Esophagus (tissue), 2 donors: ENCODE data around the gene NDUFV3. TPM values are rescaled to one million over a fixed set of nuclear protein-coding genes. Genes with fewer than 3 reads are reported as not detected.
"Not testable (repeated sequence)": the region's sequence is repeated elsewhere in the genome, so short reads cannot be mapped to it uniquely, and the experiment has no call there.

Experiments used
- H3K27ac ChIP-seq, 2 donors: one replicate each; pipeline ENCODE4 v1.5.1; 2013; ENCODE audit warnings: low read depth in 2 of 2, mild to moderate bottlenecking in 2 of 2, inconsistent platforms in 1 of 2, low read length in 1 of 2, moderate library complexity in 1 of 2
- H3K27me3 ChIP-seq, 2 donors: one replicate each; pipeline ENCODE4 v1.6.1; 2013; ENCODE audit warnings: low read length in 2 of 2, control low read depth in 1 of 2, mild to moderate bottlenecking in 1 of 2; ENCODE audit not compliant: insufficient read depth in 2 of 2, control insufficient read depth in 1 of 2
- H3K36me3 ChIP-seq, 2 donors: one replicate each; pipeline ENCODE4 v1.6.1; 2013; ENCODE audit warnings: low read length in 1 of 2; ENCODE audit not compliant: control insufficient read depth in 2 of 2, insufficient read depth in 2 of 2
- H3K4me1 ChIP-seq, 2 donors: one replicate each; pipeline ENCODE4 v1.6.1; 2013; ENCODE audit warnings: low read length in 1 of 2; ENCODE audit not compliant: control insufficient read depth in 2 of 2, insufficient read depth in 2 of 2
- H3K4me3 ChIP-seq, 2 donors: one replicate each; pipeline ENCODE4 v1.5.1; 2013; ENCODE audit warnings: low read length in 2 of 2, mild to moderate bottlenecking in 2 of 2, low read depth in 1 of 2, moderate library complexity in 1 of 2
- H3K9me3 ChIP-seq, 2 donors: one replicate each; pipeline ENCODE4 v1.6.1; 2013; ENCODE audit warnings: mild to moderate bottlenecking in 2 of 2, low read depth in 1 of 2, low read length in 1 of 2, moderate library complexity in 1 of 2; ENCODE audit not compliant: control insufficient read depth in 2 of 2, insufficient read depth in 1 of 2
- WGBS, 2 donors: extraction: QIAGEN DNeasy Blood & Tissue Kit; methylation state at CpG; one replicate each; pipeline ENCODE4 v1.1.7; 2013; 5-methylcytosine and 5-hydroxymethylcytosine counted together
- polyA plus RNA-seq, 2 donors: library from polyadenylated mRNA; stranded (reverse); fragments of 200-250 nt; gene quantifications; one replicate each; pipeline ENCODE4 v1.2.3, GENCODE V29; 2013
- donor health status: healthy with polysubstance abuse.
- donor health status: Bipolar disorder and iron deficiency.

The NDUFV3 gene
- polyA plus RNA-seq, 2 donors = 14.9 to 17.5 TPM

DNA sequence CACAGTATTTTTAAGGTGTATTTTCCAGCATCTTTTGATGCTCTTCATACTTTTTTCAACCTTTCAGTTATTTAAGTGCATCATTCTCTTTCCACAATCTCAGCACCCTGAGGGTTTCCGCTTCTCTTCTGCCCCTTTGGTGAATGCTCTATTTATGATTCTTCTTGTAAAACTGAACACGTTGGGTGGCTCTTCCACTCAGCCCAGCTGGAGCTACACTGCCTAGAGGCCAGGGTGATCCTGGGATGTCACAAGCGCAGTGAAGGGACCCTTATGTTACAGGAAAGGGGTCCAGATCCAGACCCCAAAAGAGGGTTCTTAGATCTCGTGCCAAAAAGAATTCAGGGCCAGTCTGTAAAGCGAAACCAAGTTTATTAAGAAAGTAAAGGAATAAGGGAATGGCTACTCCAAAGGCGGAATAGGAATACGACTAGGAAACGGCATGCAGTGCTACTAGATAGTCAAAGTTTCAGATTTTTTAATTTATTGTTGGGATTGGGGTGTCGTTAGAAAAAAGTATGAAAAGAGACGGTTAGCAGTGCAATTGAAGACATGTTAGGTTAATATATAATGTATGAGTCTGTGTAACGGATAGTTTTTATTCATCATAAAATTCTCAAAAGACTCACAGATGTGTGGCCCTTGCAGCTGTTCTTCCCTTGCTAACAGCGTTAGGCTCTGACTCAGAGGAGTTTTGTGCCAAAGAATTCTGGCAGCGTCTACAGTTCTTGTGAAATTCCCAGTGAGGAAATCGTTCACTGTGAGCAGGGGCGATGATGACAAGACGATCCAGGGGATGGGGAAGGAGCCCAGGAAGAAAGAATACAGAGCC, 46.7 kb downstream of the NDUFV3 start:
- peak overlapping the region; percentile 28 to 87 for H3K27ac ChIP-seq

DNA sequence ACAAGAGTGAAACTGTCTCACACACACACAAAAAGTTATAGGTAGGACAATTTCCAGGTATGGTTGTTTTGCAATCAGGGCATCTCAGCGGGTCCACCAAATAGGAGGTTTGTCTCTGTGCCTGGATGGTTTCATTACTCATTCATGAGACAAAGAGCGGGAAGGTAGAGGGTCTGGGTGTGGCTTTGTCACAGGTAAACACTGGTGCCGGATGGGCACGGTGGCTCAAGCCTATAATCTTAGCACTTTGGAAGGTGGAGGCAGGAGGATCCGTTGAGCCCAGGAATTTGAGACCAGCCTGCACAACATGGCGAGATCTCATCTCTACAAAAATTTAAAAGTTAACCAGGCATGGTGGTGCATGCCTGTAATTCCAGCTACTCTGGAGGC, 48.6 kb downstream of the NDUFV3 start:
- peak overlapping the region in 1 of 2 donors; percentile 24 for H3K27ac ChIP-seq
- 78 to 85% methylated on average over 6 of the region's 6 CpGs for WGBS, 2 donors

More for the DNA sequence above, 46.7 kb downstream of the NDUFV3 start:
- Histone ChIP-seq H3K4me3 (no peak overlapping the region), H3K9me3 (no peaks in the 10 kb centered on the region), H3K36me3 (no peaks in the 10 kb centered on the region), H3K27me3 (no peaks in the 10 kb centered on the region), H3K4me1 (no peaks in the 10 kb centered on the region)
- WGBS, 2 donors = 30 to 42% methylated on average over 16 of the region's 16 CpGs

DNA sequence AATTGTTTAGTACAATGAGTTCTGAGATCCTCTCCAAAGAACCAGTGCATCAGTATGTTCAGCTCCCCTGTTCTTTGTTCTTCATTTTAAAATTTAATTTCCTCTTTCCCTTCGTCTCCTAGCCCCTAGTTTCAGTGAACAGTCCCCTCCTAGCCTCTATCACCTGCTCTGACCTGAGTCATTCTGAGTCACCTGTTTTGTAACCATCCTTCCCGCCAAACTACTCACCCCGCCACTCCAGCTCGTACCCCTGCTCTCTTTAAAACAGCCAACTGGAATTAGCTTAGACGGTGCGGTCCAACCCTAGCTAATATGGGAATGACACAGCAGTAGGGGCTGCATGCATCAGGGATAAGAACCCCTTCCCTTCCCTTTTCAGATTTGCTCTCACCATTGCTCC, 49.1 kb downstream of the NDUFV3 start:
- H3K36me3 ChIP-seq = no peaks in the 10 kb centered on the region
- H3K4me3 ChIP-seq = no peak overlapping the region
- H3K9me3 ChIP-seq = no peaks in the 10 kb centered on the region
- H3K27ac ChIP-seq = no peak overlapping the region
- H3K4me1 ChIP-seq = no peaks in the 10 kb centered on the region
- H3K27me3 ChIP-seq = no peaks in the 10 kb centered on the region
- 48 to 60% methylated on average over 6 of the region's 6 CpGs for WGBS, 2 donors

More for the DNA sequence above, 48.6 kb downstream of the NDUFV3 start:
- Histone ChIP-seq H3K27me3 (no peaks in the 10 kb centered on the region), H3K4me1 (no peaks in the 10 kb centered on the region), H3K4me3 (no peak overlapping the region), H3K9me3 (no peaks in the 10 kb centered on the region), H3K36me3 (no peaks in the 10 kb centered on the region)

DNA sequence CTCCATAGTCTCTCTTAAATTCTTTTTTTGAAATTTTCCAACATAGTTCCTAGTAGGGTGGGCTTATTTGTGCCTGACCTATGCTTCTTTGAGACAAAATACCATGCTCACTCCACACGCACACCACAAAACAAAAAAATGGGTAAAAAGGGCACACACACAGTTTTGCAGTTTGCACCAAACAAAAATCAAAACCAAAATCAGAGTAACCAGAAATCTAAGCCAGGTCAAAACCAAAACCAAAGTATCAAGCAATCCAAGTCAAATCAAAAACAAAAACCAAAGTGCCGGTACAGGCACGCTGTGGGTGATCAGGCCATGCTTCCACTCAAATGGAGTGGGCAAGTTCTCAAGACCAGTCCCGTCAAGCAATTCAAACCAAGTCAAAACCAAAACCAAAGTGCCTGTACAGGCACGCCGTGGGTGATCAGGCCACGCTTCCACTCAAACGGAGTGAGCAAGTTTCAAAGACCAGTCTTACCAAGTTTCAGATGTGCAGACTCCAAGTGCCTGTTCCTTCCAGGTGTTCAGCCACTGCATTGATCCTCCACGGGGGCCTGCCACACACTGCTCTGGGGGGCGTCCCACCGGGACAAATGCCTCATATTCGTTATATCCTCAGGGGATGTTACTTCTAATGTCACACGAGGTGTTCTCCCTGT, 56.1 kb downstream of the NDUFV3 start:
- not testable (repeated sequence) for H3K4me3 ChIP-seq
- WGBS, 2 donors = 48 to 60% methylated on average over 13 of the region's 13 CpGs
- peak overlapping the region; percentile 78 to 90 for H3K27ac ChIP-seq

DNA sequence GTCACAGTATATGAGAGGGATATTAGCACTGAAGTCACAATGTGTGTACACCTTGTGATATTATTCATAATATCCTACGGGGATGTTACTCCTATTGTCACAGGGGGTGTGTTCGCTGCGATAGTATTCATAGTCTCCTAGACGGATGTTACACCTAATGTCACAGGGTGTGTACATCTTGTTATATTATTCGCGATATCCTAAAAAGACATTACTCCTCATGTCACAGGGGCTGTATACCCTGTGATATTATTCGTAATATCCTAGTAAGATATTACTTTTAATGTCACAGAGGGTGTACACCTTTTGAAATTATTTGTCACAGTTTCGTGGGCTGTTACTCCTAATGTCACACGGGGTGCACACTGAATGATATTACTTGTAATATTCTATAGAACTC, 58.1 kb downstream of the NDUFV3 start:
- H3K9me3 ChIP-seq, H3K27me3 ChIP-seq, H3K4me1 ChIP-seq, H3K4me3 ChIP-seq, H3K36me3 ChIP-seq, H3K27ac ChIP-seq: not testable (repeated sequence)
- WGBS, 2 donors = 91 to 95% methylated on average over 9 of the region's 9 CpGs

More for the DNA sequence above, 56.1 kb downstream of the NDUFV3 start:
- H3K4me1 ChIP-seq, H3K36me3 ChIP-seq, H3K9me3 ChIP-seq, H3K27me3 ChIP-seq: not testable (repeated sequence)

DNA sequence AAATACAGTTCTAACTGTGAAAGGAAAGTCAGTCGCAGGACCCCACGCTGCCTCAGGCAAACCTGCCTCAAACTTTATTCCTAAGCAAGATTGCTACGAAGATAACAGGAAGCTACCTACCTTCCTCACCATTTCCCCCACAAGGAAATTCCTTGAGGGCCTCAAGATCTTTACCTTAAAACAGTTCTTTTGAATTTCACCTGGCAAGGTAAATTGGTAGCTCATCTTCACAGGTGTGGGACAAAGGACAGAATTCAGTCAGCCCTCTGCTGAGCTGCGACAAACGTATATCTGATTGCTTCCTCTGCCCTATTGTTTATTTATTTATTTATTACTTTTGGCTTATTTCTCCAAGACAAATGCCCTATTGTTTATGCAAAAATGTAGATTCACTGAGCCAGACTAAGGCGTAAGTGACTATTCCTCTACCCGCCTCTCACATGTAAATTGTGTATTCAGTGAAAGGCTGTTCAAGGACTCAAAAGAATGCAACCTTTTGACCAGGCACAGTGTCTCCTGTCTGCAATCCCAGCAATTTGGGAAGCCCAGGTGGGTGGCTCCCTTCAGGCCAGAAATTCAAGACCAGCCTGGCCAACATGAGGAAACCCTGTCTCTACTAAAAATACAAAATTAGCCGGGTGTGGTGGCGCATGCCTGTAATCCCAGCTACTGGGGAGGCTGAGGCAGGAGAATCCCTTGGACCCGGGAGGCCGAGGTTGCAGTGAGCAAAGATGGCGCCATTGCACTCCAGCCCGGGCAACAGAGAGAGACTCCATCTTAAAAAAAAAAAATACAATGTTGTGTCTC, 63.9 kb downstream of the NDUFV3 start:
- H3K4me1 ChIP-seq = no peaks in the 10 kb centered on the region
- no peak overlapping the region for H3K27ac ChIP-seq
- WGBS, 2 donors = 83 to 87% methylated on average over 13 of the region's 13 CpGs
- no peaks in the 10 kb centered on the region for H3K27me3 ChIP-seq
- H3K36me3 ChIP-seq = no peaks in the 10 kb centered on the region
- no peak overlapping the region for H3K4me3 ChIP-seq
- H3K9me3 ChIP-seq = no peaks in the 10 kb centered on the region

DNA sequence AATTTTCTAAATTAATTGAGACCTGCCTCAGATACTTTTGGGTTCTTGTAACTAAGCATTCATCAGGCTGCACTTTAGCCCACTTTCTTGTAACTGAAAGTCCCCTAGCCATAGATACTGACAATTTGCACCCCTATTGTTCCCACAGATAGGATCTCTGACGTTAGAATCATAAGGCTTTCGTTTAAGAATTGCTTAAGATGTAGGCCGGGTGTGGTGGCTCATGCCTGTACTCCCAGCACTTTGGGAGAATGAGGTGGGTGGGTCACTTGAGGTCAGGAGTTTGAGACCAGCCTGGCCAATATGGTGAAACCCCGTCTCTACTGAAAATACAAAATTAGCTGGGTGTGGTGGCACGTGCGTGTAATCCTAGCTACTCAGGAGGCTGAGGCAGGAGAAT, 65.0 kb downstream of the NDUFV3 start:
- H3K4me3 ChIP-seq, H3K9me3 ChIP-seq, H3K27ac ChIP-seq, H3K4me1 ChIP-seq, H3K36me3 ChIP-seq, H3K27me3 ChIP-seq: not testable (repeated sequence)
- WGBS, 2 donors = 69 to 73% methylated on average over 6 of the region's 6 CpGs

DNA sequence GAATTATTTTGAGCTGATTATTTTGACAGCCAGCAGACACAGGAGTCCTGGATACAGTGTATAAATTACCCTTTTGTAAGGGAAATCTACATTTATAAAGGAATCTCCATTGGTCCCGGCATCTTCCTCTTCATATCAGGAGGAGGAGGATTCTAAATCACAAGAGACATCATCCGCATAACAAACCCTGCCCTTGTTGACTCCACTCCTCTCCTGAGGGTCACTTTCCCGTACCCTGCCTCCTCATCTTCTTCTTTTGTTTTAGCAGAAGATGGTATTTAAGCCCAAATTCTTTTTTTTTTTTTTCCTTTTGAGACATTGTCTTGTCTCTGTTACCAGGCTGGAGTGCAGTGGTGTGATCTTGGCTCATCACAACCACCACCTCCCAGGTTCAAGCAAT, 66.6 kb downstream of the NDUFV3 start:
- Histone ChIP-seq H3K4me1 (no peaks in the 10 kb centered on the region), H3K9me3 (no peaks in the 10 kb centered on the region), H3K4me3 (no peak overlapping the region), H3K27me3 (no peaks in the 10 kb centered on the region), H3K27ac (no peak overlapping the region), H3K36me3 (no peaks in the 10 kb centered on the region)
- 88 to 89% methylated on average over 3 of the region's 3 CpGs for WGBS, 2 donors

DNA sequence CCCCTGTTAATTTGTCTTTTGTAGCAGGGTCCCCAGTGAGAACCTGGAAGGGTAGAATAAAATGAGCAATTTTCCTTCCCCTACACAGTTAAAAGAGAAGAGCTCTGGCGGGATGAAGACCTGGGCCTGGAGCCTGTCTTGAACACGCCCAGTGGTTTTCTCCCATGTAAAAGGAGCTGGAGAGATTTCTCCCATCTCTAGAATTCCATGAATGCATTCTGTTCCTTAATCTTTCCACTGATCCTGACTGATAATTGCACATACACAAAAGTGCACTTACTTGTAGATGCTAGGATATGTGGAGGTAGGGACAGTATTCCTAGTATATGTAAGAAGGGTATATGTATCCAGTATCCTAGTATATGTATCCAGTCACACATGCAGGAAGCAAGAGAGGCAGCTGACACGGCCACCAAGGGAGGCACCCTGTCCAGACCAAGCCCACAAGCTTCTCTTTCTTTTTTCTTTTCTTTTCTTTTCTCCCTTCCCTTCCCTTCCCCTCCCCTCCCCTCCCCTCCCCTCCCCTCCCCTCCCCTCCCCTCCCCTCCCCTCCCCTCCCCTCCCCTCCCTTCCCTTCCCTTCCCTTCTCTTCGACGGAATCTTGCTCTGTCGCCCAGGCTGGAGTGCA, 69.4 kb downstream of the NDUFV3 start:
- Histone ChIP-seq H3K4me1 (no peaks in the 10 kb centered on the region), H3K4me3 (no peak overlapping the region), H3K27ac (no peak overlapping the region), H3K9me3 (no peaks in the 10 kb centered on the region), H3K27me3 (no peaks in the 10 kb centered on the region), H3K36me3 (no peaks in the 10 kb centered on the region)
- 77% methylated on average over 3 to 6 of the region's 6 CpGs for WGBS, 2 donors
